GM12891 (cell line): ENCODE measurements around the gene EFNA4.

Experiments
- POLR2A ChIP-seq: IDR thresholded peaks from 2 replicates; pipeline ENCODE4 v1.6.1; 2011; ENCODE audit warnings: low read depth, low read length, control low read depth
- POLR2AphosphoS5 ChIP-seq: IDR thresholded peaks from 2 replicates; pipeline ENCODE4 v1.6.1; 2011; ENCODE audit warnings: low read depth, low read length, control low read depth

- TF ChIP-seq POLR2A, result no peak
- TF ChIP-seq POLR2AphosphoS5, result no peak
Measured at GRCh38 chr1:155064832-155065429, 1.4 kb downstream of the EFNA4 start.
